Mammary epithelial cell (primary cell): ENCODE results near the gene DRC1.

Experiments
- CTCF ChIP-seq, 2 donors: IDR thresholded peaks in 1 of 2; conservative IDR thresholded peaks in 1 of 2; 2 replicates each; pipeline ENCODE4 v1.5.1; 2011 to 2012; ENCODE audit warnings: inconsistent platforms in 2 of 2, low read length in 2 of 2, mild to moderate bottlenecking in 2 of 2, control low read depth in 1 of 2, low read depth in 1 of 2; ENCODE audit not compliant: insufficient read depth in 1 of 2; ENCODE audit errors: extremely low read depth in 1 of 2
- EZH2 ChIP-seq: IDR thresholded peaks from 2 replicates; pipeline ENCODE4 v1.6.1; 2012; ENCODE audit warnings: low read length, inconsistent platforms, borderline replicate concordance

GRCh38 chr2:26492749-26493515 lies 91.2 kb downstream of the DRC1 start:
- TF ChIP-seq CTCF (conservative IDR thresholded peaks at IDR 0.05 in 1 of 2, IDR thresholded peaks at IDR 0.05 in 1 of 2; ENCODE audit: extremely low read depth in 1 of 2, insufficient read depth in 1 of 2, low read depth in 1 of 2, low read length in 2 of 2) = no peak
- no peak for TF ChIP-seq EZH2
